HG02798 (cell line): ENCODE results near the gene TAGLN3.
"Not testable (repeated sequence)": the region's sequence is repeated elsewhere in the genome, so short reads cannot be mapped to it uniquely, and the experiment has no call there.

Experiments
- ATAC-seq: cut with Tn5 transposase; IDR thresholded peaks from one replicate; pipeline ENCODE4 v1.9.1; 2021; ENCODE audit warnings: mild to moderate bottlenecking; ENCODE audit not compliant: unreplicated experiment, poor library complexity

Gene TAGLN3

DNA sequence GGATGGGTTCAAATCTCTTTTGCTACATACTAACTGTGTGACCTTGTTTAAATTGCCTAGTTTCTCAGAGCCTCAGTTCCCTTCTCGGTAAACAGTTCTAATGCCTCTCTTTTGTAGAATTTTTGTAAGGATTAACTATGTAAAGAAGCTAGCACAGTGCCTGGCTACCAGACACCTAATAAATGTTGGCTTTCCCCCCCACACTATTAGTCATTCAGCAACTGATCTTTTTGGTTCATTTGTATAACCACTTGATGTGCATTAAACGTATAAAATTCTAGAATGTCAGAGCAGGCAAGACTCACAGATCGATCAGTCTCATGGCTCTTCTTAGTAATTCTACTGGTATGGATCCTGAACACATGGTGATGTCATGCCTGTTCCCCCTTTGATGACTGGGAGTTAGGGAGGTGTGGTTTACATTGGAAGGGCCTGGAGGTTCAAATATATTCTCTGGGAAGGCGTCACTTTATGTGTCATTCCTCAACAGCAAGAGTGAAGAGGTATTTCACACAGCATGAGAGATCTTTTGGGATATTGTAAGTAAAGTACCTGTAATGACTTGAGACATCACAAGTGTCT is 6.5 kb downstream of the TAGLN3 start:
- no peak for ATAC-seq

DNA sequence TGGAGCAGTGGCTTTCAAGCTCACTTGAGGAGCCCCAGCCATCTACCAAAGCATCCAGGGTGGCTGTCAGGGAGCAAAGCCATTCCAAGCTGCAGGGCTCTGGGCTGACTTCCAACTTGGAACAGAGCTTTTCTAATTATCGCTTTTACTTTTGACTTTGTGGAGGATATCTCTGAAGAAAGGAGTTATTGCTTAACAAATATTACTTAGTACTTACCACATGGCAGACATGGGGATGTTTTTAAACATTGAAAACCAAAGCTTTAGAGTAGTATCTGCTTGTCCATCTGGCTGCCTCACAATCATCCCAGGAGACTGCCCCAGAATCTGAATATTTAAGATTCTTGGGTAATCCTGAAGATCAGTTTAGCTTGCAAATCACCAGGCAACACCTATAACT is 8.9 kb downstream of the TAGLN3 start:
- ATAC-seq: no peak

DNA sequence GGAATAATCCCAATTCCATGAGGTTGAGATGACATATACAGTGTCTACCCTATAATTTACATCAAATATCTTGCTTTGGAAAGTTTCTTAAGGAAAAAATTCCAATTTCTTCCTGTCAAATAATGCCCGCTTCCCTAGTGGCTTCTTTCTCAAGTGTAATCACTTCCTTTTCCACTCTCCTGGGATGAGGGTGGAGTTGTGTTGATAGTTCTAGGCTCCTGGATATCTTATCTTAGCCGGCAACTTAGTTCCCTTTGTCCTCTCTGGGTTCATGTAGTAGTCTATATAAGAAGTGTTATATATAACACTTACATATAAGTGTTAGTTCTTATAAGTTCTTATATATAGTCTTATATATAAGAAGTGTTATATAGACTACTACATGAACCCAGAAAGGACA is 10.9 kb downstream of the TAGLN3 start:
- ATAC-seq: no peak

DNA sequence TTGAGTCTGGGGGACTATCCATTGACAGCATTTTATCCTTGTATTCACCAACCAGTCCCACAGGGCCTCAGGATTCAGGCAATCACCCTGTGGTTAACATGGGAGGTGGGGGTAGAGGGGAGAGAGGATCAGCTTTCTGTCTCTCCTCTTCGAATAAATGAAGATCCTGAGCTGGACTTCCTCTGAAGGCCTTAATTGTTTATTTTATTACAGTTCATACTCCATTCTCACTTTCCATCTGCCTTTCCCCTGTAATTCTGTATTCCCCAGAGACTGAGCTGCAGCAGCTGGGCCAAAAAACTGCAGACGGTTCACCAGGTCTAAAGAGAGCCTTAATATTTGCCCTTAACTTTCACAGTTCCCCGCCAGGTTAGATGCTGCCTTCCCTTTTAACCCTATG is 11.9 kb downstream of the TAGLN3 start:
- no peak for ATAC-seq

DNA sequence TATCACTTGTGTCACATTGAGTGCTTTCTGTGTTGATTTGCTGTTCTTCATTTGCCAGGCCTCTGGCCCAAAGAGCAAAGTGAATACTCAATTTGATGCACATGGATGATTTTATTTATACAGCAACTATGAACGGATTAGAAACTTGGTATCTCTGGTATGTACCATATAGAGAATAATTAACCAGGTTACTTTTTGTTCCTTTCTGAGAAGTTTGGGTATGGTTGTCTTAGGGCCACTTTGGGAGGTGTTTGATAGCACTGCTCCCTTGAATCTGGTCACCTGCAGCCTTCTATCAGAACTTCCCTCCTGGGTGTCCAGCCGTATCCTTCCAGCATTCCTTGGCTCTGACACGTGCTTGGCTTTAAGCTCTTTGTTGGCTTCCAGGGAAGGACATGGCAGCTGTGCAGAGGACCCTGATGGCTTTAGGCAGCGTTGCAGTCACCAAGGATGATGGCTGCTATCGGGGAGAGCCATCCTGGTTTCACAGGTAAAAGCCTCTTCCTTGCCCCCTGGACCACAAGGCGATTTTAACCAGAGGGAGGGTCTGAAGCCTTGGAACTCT is 12.7 kb downstream of the TAGLN3 start:
- no peak for ATAC-seq

DNA sequence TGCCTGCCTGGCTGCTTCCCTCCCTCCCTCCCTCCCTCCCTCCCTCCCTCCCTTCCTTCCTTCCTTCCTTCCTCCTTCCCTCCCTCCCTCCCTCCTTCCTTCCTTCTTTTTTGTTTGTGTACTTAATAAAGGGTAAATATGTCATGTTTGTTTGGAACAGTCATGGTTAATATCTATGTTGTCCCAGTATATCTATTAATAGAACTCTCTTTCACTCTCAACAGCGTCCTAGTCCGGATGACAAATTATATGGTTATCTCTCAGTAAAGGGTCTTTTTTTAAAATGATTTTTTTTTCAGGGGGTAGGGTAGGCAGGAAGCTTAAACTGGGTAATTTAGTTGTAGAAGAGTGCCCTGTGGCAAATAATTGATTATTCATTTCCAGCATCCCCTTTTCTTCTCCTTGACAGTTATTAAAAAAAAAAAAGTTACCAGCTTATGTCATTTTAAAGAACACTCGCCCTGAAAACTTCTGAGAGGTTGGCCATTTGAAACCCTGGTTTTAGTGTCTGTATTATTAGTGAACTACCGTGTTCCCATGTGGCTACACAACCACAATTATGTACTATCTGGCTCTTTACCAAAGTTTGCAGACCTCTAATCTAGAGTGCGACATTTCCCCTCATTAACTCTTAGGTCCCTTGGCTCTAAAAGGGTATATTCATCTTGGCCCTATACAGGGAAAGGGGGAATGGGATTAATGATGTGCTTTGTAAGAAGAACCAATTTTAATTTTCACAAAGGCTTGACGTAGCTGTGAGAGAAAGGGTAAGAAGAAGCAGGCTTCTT is 13.7 kb downstream of the TAGLN3 start:
- ATAC-seq: no peak

DNA sequence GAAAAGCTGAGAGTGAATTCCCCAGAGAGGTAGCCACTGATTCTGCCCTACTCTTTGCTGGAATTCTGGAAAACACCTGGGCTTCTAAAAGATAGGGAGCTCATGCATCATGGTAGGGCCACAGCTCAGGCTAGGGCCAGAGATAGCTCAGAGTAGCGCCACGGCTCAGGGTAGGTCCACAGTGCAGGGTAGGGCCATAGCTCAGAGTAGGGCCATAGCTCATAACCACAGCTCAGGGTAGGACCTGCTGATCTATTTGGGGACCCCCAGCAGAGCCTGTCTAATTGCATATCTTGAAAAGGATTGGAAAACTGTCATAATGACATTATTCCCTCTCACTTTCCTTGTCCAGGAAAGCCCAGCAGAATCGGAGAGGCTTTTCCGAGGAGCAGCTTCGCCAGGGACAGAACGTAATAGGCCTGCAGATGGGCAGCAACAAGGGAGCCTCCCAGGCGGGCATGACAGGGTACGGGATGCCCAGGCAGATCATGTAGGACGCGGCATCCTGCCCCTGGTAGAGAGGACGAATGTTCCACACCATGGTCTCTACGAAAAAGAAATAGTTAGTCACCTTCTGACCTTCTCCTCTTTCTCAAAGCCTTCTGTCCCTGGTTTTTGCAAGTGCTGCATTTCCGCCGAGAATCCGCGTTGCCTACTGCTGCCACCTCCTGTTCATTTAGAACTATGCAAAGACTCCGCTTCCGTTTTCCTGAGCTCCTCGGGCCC is 14.5 kb downstream of the TAGLN3 start:
- peak; percentile 86 for ATAC-seq

DNA sequence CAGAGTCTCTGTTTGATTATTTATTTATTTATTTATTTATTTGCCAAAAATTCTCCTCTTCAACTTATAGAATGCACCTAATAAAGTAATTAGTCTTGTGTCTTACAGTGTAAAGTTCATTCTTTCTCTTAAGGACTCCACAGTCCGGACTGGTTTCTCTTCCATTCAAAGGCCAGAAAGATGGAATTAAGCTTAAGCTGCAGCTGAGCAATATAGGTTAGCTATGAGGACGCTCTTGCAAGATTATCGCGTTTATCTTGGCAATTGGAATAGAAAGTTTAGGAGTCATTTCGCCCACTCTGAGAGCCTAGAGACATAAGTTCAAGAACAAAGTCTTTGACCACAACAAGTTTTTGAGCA is 15.0 kb downstream of the TAGLN3 start:
- peak; percentile 12 for ATAC-seq

DNA sequence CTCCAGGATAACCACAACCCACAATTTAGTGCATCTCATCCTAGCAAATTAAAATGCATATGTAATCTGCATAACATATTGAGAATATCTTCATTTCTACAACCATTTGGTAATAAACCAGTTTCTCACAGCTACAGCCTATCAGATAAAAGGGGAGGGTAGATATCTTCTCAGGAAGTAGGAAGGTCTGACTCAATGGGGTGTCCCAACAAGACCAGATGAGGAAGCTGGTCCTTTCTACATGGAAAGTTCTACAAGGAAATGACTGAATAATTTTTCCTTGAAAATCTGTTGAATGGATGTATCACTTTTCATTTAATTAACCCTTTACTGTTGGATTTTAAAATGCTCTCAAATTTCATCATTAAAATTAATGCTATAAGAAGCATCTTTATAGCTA is 18.4 kb downstream of the TAGLN3 start:
- no peak for ATAC-seq

DNA sequence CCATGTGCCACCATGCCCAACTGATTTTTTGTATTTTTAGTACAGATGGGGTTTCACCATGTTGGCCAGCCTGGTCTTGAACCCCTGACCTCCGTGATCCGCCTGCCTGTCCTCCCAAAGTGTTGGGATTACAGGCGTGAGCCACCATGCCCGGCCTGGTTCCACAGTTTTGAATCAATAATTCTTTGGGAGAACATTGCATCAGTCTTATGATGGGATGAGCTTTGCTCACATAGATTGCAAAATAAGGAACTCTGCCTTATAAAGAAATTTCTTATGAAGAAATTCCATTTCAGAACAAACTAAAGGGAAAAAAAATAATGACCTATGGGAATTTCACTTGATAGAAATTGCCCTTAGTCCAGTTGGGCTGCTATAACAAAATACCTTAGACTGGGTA is 20.0 kb downstream of the TAGLN3 start:
- no peak for ATAC-seq

DNA sequence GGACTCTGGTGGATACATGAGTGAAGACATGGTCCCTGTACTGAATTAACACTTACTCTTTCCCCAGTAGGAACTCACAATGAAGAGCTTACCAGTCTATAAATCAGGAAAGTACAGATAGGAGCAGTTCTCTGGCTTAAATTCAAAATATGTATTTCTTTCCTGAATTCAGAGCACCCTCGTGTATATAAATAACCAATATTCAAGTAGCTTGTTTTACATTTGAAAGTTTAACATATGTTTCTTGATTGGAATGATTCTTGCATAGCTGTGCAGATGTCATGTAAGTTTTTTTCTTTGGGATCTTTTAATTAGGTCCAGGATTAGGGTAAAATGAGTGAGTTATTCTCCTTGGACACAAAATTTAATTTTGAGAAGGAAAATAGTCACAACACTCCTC is 21.0 kb downstream of the TAGLN3 start:
- no peak for ATAC-seq

DNA sequence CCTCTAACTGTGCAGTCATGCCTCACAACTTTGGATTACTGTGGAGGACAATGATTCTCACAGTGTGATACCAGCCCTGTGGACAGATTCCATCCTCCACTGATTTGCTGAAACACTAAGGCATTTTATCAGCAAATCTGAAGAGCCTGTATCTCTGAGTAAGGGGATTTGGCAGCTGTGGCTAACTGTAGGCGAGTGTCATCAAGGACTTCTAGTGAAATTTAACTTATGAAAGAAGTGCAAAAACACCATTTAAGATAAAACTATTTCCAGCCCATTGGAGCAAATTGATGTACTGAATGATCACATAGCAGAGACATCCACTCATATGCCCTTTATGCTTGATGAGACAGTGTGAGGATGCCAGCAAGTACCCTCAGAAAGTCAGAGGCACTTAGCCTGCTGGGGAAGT is 22.0 kb downstream of the TAGLN3 start:
- no peak for ATAC-seq

DNA sequence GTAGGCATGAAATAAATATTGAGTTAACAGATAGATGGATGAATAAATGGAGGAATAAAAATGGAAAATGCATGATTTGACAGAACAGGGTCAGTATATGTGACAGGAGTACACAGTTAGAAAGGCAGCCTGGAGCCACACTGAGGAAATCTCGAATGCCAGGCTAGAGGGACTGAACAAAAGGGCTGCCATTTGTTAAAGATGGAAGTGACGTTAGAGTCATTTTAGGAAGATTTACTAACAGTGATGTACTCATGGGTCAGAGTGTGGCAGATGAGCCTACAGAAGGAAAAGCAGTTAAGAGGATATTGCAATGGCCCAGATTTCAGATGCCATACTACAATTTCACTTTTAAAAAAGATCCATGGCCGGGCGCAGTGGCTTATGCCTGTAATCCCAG is 28.4 kb downstream of the TAGLN3 start:
- no peak for ATAC-seq

DNA sequence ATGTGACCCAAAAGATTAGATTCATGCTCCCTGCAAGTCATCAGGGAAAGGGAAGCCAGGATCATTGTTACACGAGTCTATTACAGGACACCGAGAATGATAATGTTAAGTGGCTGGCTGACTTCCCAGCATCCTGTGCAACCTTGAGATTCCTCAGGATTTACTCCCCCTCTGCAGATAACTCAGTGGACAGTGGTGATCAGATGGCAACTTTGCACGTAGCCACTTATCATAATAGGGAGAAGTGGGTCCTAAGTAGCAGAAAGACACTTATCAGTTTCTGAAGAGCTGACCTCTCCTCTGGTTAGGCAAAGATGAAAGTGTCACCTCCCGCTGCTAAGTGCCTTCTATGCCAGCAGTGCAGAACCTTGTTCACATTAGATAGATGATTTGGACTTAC is 29.1 kb downstream of the TAGLN3 start:
- ATAC-seq: no peak

DNA sequence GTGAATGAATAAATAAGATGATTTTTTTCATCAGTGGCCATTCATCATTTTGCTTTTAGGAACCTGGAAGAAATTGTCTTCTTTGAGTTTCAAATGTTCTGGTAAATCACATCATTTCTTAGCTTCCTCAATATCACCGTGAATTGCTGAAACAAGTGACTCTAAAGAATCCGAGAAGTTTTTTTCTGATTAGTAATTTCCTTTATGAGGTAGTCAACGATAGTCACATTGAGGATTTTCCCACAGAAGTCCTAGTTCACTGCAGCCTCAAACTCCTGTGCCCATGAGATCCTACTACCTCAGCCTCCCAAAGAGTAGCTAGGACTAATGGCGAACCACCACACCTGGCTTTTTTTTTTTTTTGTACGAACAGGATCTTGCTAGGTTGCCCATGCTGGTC is 32.2 kb downstream of the TAGLN3 start:
- ATAC-seq: no peak

DNA sequence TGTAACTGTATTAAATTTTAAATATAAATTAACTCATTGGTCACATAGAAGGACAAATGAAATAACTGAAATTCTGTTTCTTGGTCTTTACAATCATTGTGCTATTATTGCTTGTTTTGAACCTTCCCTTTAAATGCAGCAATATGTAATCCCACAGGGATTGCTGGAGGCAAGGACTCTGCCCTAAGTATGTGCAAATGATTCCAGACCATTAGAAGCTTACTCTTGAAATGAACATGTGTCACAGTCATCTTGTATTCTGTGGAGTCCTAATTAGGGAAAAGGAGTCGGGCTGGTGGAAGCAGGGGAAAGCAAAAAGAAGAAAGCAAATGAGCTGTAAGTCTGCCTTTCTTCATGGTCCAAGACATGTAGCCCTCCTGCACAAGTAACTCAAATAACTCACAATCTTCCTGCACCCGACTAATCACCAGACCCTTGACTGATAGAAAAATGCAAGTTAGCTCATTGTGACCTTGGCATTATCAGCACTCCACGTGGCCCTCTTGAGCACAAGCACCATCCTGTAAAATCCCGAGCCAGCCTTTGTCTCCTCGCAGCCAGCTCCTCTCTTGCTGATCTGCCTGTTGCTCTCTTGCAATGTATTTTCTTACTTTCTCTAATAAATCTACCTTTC is 33.5 kb downstream of the TAGLN3 start:
- ATAC-seq: no peak

DNA sequence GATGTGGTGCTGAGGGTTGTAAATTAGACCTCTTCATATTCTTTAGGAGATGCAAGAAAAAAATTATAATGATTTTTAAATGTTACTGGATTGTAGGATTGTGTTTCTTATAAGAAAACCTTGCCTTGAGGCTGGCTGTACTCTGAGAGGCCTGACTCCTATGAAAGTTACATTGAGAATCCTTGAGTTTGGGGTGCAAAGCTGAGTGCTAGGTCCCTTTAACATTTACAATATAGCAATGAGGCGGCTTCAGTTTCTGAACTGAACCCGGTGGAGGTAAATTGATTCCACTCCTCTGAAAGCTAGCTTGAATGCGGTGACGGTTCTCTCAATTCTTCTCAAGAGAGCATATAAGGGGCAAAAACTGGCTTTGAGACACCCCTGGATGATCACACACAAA is 35.7 kb downstream of the TAGLN3 start, which contains the start of gene TMPRSS7:
Gene TMPRSS7 (plus strand): TSS at position 301 of the 400 bp plus-strand sequence. CDS start 110 bp downstream, outside the sequence.
- no peak for ATAC-seq

DNA sequence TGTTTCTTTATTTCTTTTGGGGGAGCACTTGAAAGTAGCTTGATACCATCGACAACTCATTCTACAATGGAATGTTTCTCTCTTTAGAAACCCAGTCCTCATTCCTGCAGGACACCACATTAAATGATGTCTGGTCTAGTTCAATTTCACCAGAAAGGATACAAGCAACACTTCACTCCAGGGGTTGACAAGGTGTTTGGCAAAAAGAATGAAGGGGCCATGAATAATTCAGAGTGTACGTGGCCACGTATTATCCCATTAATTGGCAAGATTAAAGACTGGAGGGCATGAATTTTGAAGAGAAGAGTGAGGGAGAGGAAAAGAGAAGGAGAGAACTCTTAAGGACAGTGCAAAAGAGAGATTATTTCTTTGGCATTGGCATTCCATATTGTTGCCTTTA is 36.5 kb downstream of the TAGLN3 start:
- no peak for ATAC-seq

DNA sequence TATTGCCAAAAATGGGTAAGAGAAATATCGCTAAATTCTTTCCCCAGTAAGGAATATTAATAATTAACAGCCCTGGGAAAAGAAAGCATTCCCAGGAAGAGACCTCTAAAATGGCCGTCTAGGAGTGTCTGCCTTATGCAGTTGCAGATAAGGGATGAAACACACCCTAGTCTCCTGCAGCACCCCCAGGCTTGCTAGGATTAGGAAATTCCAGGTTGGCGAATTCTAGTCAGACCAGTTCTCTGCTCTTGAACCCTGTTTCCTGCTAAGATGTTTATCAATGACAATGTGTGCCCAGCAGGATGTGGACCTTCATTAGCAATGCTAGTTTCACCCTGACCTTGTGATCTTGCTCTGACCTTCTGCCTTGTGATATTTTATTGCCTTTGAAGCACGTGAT is 38.5 kb downstream of the TAGLN3 start:
- ATAC-seq: not testable (repeated sequence)

DNA sequence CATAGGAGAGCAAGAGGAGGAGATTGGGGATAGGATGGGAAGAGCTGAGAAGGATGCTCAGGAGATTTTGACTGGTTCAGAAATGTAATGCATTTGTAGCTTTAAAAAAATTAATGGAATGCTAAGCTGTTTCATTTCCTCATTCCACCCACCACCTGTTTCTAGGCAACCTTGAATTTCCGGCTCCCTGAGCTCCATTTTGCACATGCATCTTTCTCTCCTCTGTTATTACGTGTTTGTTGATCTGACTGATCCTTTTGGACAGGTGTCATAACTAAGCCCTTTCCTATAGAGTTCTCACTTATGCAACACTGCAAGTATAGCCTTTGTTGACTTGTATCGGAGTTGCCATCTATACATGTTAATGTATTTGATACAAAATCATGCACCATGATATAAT is 40.1 kb downstream of the TAGLN3 start:
- peak; percentile 48 for ATAC-seq

DNA sequence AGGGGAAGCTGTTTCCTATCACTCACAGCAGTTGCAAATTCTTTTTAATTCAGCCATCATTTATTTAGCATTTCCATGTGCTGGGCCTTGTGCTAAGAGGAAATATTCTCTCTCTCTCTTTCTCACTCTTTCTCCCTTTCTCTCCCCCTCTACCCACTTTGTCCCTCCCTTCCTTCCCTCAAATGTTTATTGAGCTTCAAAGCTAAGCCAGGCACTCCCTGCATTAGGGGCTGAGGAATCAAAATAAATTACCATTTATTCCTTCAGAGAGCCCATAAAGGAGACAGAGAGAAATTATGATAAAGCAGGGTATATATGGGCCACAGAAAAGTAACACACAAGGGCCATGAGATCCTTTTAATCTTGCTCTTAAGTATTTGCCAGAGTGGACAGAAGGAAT is 42.6 kb downstream of the TAGLN3 start:
- ATAC-seq: no peak
